Testis (tissue), 3 donors: ENCODE results near the gene DBP. TPM values are rescaled to one million over a fixed set of nuclear protein-coding genes. Genes with fewer than 3 reads are reported as not detected.
"Not testable (repeated sequence)": the region's sequence is repeated elsewhere in the genome, so short reads cannot be mapped to it uniquely, and the experiment has no call there.

Source experiments
- DNase-seq: peaks from one replicate; pipeline ENCODE4 v3.0.0-alpha.2; 2019
- H3K27ac ChIP-seq, 2 donors: fragments of 200-600 bp; sonication (generic); one replicate each; pipeline ENCODE4 v1.5.1; 2019
- H3K27me3 ChIP-seq: fragments of 200-600 bp; sonication (generic); one replicate; pipeline ENCODE4 v1.5.1; 2019
- H3K36me3 ChIP-seq: fragments of 200-600 bp; sonication (generic); one replicate; pipeline ENCODE4 v1.5.1; 2017; ENCODE audit warnings: low read depth; ENCODE audit errors: missing control alignments
- H3K4me1 ChIP-seq: fragments of 200-600 bp; sonication (generic); one replicate; pipeline ENCODE4 v1.5.1; 2019
- H3K4me3 ChIP-seq, 2 donors: fragments of 200-600 bp; sonication (generic); one replicate each; pipeline ENCODE4 v1.5.1; 2017 to 2019
- H3K9me3 ChIP-seq: fragments of 200-600 bp; sonication (generic); one replicate; pipeline ENCODE4 v1.5.1; 2017
- POLR2A ChIP-seq: fragments of 450-650 bp; IDR thresholded peaks from one replicate; pipeline ENCODE4 v1.6.1; 2017; ENCODE audit warnings: antibody characterized with exemption, mild to moderate bottlenecking, moderate library complexity
- WGBS, 2 donors: methylation state at CpG; one replicate each; pipeline ENCODE4 v1.1.5; 2018; 5-methylcytosine and 5-hydroxymethylcytosine counted together
- intact Hi-C: fragments of 100-400 bp; cut with DNase I; formaldehyde crosslinking; loops from one replicate; pipeline ENCODE4 v1.15.1; 2023; ENCODE audit warnings: low total_unique reads
- polyA plus RNA-seq: library from polyadenylated mRNA; stranded (reverse); fragments of 350-450 nt; fragmentation: Illumina TruSeq; extraction: RNeasy Lipid Tissue Mini Kit (QIAGEN cat#74804); gene quantifications from one replicate; pipeline ENCODE4 v1.2.3, GENCODE V29; 2014; ENCODE audit warnings: low read depth, low replicate concordance; ENCODE audit not compliant: insufficient read depth
- total RNA-seq, 2 donors: library from RNA; depleted of rRNA; stranded (reverse); fragments of >200 nt; gene quantifications; one replicate each; pipeline ENCODE4 v1.2.3, GENCODE V29; 2016
- TF ChIP-seq, protein P1 (sequence below), 3 experiments: fragments of 450-650 bp in 2 of 3; fragments of 200-600 bp in 1 of 3; sonication (generic) in 1 of 3; IDR thresholded peaks; one replicate each; pipeline ENCODE4 v1.5.1; 2016 to 2019; ENCODE audit warnings: antibody characterized with exemption in 3 of 3, mild to moderate bottlenecking in 2 of 3, moderate library complexity in 1 of 3

Gene DBP
- total and polyA plus RNA-seq, 3 donors from 2014 or later, result 30.4 to 51.0 (median 48.9) TPM

DNA sequence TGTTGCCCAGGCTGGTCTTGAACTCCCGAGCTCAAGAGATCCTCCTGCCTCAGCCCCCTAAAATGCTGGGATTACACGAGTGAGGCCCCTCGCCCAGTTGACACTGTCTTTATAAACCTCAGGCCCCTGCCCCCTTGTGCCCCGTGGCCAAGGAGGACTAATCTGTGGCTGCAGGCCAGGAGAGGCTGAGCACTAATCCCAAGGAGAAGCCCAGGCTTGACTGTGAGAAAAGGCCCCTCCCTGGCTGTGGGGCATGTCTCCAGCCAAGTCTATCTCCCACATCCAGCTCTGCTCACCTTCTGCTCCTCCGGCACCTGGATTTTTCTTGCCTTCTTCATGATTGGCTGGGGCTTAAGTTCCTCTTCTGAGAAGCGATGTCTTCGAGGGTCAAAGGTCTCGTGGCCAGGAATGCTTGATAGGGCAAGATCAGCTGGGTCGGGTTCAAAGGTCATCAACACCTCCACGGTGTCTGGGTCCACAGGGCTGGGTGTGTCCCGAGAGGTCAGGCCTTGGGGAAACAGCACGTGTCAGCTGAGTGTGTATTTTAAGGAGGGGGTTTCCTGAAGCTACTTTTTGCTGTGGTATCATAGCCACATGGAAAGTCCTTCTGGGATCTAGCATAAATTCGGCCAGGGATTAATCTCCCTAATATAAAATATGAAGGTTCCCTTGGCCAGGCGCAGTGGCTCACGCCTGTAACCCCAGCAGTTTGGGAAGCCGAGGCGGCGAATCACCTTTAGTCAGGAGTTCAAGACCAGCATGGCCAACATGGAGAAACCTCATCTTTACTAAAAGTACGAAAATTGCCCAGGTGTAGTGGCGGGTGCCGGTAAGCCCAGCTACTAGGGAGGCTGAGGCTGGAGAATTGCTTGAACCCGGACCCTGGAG is 3.8 kb downstream of the DBP start:
- Histone ChIP-seq H3K27ac (peak overlapping the region; percentile 98 to 99), H3K9me3 (no peaks in the 10 kb centered on the region), H3K4me3 (peak overlapping the region in 1 of 2 donors; percentile 72), H3K27me3 (no peaks in the 10 kb centered on the region), H3K36me3 (no peaks in the 10 kb centered on the region), H3K4me1 (peaks cover 47% of the 10 kb centered on the region)
- intact Hi-C loops, result no loop called here
- 62 to 67% methylated on average over 20 to 22 of the region's 22 CpGs for WGBS, 2 donors
- no peak for TF ChIP-seq POLR2A
- TF ChIP-seq, protein P1, sequence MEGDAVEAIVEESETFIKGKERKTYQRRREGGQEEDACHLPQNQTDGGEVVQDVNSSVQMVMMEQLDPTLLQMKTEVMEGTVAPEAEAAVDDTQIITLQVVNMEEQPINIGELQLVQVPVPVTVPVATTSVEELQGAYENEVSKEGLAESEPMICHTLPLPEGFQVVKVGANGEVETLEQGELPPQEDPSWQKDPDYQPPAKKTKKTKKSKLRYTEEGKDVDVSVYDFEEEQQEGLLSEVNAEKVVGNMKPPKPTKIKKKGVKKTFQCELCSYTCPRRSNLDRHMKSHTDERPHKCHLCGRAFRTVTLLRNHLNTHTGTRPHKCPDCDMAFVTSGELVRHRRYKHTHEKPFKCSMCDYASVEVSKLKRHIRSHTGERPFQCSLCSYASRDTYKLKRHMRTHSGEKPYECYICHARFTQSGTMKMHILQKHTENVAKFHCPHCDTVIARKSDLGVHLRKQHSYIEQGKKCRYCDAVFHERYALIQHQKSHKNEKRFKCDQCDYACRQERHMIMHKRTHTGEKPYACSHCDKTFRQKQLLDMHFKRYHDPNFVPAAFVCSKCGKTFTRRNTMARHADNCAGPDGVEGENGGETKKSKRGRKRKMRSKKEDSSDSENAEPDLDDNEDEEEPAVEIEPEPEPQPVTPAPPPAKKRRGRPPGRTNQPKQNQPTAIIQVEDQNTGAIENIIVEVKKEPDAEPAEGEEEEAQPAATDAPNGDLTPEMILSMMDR (IDR thresholded peaks at IDR 0.05), result no peak
- no peak for DNase-seq

DNA sequence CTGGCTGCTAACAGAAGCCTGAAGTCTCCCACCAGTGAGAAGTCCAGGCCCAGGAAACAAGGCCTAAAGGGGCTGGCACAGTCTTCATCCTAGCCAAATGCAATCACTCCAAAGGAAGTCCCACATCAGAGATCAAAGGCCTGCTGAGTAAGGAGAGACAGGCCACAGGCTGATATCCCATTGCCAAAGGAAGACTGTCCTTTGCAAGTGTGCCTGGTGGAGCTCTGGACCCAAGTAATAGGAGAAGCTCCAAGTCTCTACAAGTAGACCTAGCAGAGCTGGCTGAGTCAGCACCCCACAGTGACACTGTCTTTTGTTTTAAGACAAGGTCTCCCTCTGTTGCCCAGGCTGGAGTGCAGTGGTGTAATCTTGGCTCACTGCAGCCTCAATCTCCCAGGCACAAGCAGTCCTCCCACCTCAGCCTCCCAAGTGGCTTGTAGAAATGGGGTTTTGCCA is 4.5 kb downstream of the DBP start:
- DNase-seq, result peak; percentile 66
- Histone ChIP-seq H3K27ac (peak overlapping the region; percentile 98 to 99), H3K4me3 (no peak overlapping the region), H3K4me1 (peaks cover 46% of the 10 kb centered on the region), H3K9me3 (no peaks in the 10 kb centered on the region), H3K36me3 (no peaks in the 10 kb centered on the region), H3K27me3 (no peaks in the 10 kb centered on the region)
- no peak for TF ChIP-seq POLR2A
- TF ChIP-seq, protein P1 (IDR thresholded peaks at IDR 0.05), result no peak
- intact Hi-C loops, result no loop called here

DNA sequence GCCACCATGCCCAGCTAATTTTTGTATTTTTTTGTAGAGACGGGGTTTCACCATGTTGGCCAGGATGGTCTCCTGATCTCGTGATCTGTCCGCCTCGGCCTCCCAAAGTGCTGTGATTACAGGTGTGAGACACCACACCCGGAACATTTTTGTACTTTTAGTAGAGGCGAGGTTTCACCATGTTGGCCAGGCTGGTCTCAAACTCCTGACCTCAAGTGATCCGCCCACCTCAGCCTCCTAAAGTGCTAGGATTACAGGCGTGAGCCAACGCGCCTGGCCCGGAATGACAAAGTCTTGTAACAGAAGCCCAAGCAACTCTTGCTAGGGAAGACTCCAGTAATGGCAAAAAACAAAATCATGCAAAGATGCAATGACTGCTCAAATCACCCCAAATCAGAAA is 4.9 kb downstream of the DBP start:
- H3K27me3 ChIP-seq, intact Hi-C loops, H3K9me3 ChIP-seq, H3K4me3 ChIP-seq, H3K36me3 ChIP-seq, DNase-seq: not testable (repeated sequence)
- Histone ChIP-seq H3K27ac (peak overlapping the region; percentile 87 to 98), H3K4me1 (peaks cover 46% of the 10 kb centered on the region)
- WGBS, 2 donors, result 85 to 87% methylated on average over 11 of the region's 11 CpGs

DNA sequence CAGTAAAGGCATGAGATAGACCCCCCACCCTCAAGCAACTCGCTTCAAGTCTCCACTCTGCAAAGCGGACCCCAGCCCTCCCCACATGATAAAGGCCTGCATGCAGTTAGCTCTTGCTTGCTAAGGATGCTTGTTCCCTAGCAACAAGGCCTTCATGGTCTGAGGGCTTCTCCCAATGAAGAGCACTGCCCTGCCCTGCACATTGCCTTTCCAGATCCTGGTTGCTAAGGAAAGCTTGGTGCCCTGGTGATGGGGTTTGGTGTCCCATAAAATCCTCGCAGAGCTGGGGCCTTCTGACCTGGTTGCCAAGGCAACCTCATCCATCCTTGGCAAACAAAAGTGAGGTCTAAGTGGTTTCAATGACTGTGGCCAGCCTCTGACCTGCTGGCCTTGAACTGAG is 6.0 kb downstream of the DBP start:
- intact Hi-C loops, result no loop called here
- DNase-seq, result no peak
- H3K36me3 ChIP-seq, result no peaks in the 10 kb centered on the region
- no peaks in the 10 kb centered on the region for H3K27me3 ChIP-seq
- H3K9me3 ChIP-seq, result no peaks in the 10 kb centered on the region
- H3K4me1 ChIP-seq, result peaks cover 46% of the 10 kb centered on the region
- H3K27ac ChIP-seq, result peak overlapping the region; percentile 87 to 98
- H3K4me3 ChIP-seq, result no peak overlapping the region
- 52 to 60% methylated on average over 3 of the region's 3 CpGs for WGBS, 2 donors
- TF ChIP-seq, protein P1 (IDR thresholded peaks at IDR 0.05), result no peak
- no peak for TF ChIP-seq POLR2A

DNA sequence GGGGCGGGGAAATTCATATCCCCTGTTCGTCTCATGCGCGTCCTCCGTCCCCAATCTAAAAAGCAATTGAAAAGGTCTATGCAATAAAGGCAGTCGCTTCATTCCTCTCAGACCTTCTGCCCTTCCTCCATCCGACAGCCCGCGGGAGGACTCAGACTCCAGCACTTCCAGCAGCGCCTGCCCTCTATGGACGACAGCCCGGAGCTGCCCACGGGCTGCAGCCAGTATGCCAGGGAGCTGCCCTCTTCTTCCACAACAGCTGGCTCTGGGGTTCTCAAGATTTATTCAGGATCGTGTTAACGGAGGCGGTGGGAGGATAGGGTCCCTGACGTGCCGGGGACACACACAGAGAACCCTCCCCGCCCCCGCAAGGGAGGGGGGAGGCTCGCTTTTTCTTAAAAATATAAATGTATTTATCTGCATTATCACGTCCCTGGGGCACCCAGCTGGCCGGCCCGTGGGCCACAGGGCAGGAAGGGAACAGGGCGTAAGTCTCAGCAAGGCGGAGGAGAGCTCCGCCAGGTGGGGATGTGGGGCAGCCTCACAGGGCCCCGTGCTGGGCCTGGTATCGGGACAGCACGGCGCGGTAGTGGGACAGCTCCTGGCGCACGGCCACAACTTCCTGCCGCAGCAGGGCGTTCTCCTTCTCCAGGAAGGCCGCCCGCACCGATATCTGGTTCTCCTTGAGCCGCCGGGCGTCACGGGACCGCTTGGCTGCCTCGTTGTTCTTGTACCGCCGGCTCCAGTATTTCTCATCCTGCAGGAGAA is 6.7 kb downstream of the DBP start:
- WGBS, 2 donors, result 0 to 9% methylated on average over 1 to 47 of the region's 47 CpGs

More for the DNA sequence above, 6.7 kb downstream of the DBP start:
- Histone ChIP-seq H3K4me1 (peaks cover 46% of the 10 kb centered on the region), H3K9me3 (no peaks in the 10 kb centered on the region), H3K27me3 (no peaks in the 10 kb centered on the region), H3K36me3 (no peaks in the 10 kb centered on the region), H3K27ac (peak overlapping the region; percentile 87 to 98), H3K4me3 (peak overlapping the region in 1 of 2 donors; percentile 40)
- TF ChIP-seq POLR2A, result no peak
- TF ChIP-seq, protein P1 (IDR thresholded peaks at IDR 0.05), result no peak
- DNase-seq, result peak; percentile 92
- intact Hi-C loops, result no loop called here
